ENCODE data around the gene INAFM2. TPM values are rescaled to one million over a fixed set of nuclear protein-coding genes. Genes with fewer than 3 reads are reported as not detected.

INAFM2 gene
- total RNA-seq, 1 experiment from 2014 or later, result 8.8 TPM

DNA sequence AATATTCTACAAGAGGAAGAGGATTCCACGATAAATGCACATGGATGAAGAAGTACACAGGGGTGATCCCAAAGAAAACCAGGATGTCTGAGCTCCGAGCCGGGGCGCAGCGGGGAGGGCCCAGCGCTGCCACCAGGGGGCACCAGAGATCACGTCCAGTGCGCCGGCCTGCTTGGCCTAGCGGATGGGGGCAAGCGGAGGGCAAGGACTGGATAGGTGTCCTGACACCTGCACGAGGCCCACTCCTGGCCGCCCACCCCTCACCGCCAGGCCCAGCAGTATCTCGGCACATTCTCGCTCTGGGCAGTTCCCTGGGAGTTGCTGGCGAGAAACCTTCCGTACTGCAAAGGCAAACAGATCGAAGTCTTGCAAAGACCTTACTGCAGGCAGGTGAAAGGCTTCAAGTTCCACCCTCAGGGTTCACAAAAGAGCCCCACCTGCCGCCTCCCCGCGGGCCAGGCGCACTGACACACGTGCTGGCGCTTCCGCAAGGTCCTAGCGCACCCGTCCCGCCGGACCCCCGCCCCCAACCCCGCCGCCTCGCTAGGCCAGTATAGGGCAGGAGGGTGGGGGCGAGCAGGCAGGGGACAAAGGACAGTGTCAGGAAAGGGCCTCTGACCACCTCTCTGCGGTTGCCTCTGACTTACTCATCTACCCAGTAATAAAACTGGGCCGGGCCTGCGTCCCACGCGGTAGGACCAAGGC is 43.9 kb upstream of the INAFM2 start:
- no peak overlapping the region for H3K4me3 ChIP-seq (replicated peaks in 1 of 2; ENCODE audit: low read depth in 1 of 2, low read length in 2 of 2)
- no peak overlapping the region for H2AFZ ChIP-seq (ENCODE audit: low read depth, low read length, poor library complexity, severe bottlenecking)
- intact Hi-C loops (cut with micrococcal nuclease), result loop anchor here (1.0 to 10.0 kb wide), 3 partner anchors 31 to 495 kb away; partner anchors contain the start of gene FSIP1
- no peak overlapping the region for H3K27ac ChIP-seq (ENCODE audit: low read depth, low read length)
- RAD21 ChIA-PET (ENCODE audit: low non-redundant PET in 1 of 2, low total read pairs in 2 of 2, uncharacterized antibody in 2 of 2, unreplicated experiment in 2 of 2), result interaction anchor here (0.6 to 1.3 kb wide), 7 partner anchors 12 to 143 kb away, joined by 3 to 18 read pairs (median 5); partner anchors contain the start of gene PLCB2 (in 1 of the 2)
- H4K20me1 ChIP-seq (ENCODE audit: insufficient read depth), result no peaks in the 10 kb centered on the region
- CTCF ChIA-PET, result interaction anchor here (0.6 to 5.6 kb wide), 27 partner anchors 9 to 614 kb away, joined by 3 to 134 read pairs (median 5); partner anchors contain the start of genes BAHD1, CCDC9B, INAFM2 and PAK6
- DNase-seq (ENCODE audit: low read depth, low spot score) (no peak), ATAC-seq (peak; percentile 63)
- TF ChIP-seq SRF (IDR thresholded peaks at IDR 0.05; ENCODE audit: low read depth), result no peak
- TF ChIP-seq, protein P1, sequence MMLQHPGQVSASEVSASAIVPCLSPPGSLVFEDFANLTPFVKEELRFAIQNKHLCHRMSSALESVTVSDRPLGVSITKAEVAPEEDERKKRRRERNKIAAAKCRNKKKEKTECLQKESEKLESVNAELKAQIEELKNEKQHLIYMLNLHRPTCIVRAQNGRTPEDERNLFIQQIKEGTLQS (IDR thresholded peaks at IDR 0.05), result no peak
- TF ChIP-seq, protein P2, sequence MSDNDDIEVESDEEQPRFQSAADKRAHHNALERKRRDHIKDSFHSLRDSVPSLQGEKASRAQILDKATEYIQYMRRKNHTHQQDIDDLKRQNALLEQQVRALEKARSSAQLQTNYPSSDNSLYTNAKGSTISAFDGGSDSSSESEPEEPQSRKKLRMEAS (IDR thresholded peaks at IDR 0.05), result no peak
- TF ChIP-seq CBX3 (IDR thresholded peaks at IDR 0.05; ENCODE audit: low read depth), result no peak
- TF ChIP-seq, protein P3, sequence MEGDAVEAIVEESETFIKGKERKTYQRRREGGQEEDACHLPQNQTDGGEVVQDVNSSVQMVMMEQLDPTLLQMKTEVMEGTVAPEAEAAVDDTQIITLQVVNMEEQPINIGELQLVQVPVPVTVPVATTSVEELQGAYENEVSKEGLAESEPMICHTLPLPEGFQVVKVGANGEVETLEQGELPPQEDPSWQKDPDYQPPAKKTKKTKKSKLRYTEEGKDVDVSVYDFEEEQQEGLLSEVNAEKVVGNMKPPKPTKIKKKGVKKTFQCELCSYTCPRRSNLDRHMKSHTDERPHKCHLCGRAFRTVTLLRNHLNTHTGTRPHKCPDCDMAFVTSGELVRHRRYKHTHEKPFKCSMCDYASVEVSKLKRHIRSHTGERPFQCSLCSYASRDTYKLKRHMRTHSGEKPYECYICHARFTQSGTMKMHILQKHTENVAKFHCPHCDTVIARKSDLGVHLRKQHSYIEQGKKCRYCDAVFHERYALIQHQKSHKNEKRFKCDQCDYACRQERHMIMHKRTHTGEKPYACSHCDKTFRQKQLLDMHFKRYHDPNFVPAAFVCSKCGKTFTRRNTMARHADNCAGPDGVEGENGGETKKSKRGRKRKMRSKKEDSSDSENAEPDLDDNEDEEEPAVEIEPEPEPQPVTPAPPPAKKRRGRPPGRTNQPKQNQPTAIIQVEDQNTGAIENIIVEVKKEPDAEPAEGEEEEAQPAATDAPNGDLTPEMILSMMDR (IDR thresholded peaks at IDR 0.05 in 2 of 3, conservative IDR thresholded peaks at IDR 0.05 in 1 of 3; ENCODE audit: borderline replicate concordance in 1 of 3, insufficient read depth in 1 of 3, low read depth in 2 of 3, low read length in 2 of 3), result peak; percentile 92 to 99 (median 99)
- peak; percentile 93 for TF ChIP-seq RAD21 (IDR thresholded peaks at IDR 0.05; ENCODE audit: low read depth)
- TF ChIP-seq EGR1 (IDR thresholded peaks at IDR 0.05; ENCODE audit: low read depth), result no peak
- TF ChIP-seq CEBPB (IDR thresholded peaks at IDR 0.05; ENCODE audit: low read depth), result no peak
- TF ChIP-seq SP1 (IDR thresholded peaks at IDR 0.05; ENCODE audit: low read depth), result no peak
- TF ChIP-seq EZH2 (IDR thresholded peaks at IDR 0.05), result no peak
- TF ChIP-seq JUND (IDR thresholded peaks at IDR 0.05), result no peak
- TF ChIP-seq ZFX (IDR thresholded peaks at IDR 0.05), result no peak
- TF ChIP-seq, protein P4, sequence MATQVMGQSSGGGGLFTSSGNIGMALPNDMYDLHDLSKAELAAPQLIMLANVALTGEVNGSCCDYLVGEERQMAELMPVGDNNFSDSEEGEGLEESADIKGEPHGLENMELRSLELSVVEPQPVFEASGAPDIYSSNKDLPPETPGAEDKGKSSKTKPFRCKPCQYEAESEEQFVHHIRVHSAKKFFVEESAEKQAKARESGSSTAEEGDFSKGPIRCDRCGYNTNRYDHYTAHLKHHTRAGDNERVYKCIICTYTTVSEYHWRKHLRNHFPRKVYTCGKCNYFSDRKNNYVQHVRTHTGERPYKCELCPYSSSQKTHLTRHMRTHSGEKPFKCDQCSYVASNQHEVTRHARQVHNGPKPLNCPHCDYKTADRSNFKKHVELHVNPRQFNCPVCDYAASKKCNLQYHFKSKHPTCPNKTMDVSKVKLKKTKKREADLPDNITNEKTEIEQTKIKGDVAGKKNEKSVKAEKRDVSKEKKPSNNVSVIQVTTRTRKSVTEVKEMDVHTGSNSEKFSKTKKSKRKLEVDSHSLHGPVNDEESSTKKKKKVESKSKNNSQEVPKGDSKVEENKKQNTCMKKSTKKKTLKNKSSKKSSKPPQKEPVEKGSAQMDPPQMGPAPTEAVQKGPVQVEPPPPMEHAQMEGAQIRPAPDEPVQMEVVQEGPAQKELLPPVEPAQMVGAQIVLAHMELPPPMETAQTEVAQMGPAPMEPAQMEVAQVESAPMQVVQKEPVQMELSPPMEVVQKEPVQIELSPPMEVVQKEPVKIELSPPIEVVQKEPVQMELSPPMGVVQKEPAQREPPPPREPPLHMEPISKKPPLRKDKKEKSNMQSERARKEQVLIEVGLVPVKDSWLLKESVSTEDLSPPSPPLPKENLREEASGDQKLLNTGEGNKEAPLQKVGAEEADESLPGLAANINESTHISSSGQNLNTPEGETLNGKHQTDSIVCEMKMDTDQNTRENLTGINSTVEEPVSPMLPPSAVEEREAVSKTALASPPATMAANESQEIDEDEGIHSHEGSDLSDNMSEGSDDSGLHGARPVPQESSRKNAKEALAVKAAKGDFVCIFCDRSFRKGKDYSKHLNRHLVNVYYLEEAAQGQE (IDR thresholded peaks at IDR 0.05; ENCODE audit: low read depth), result no peak
- H3K9ac ChIP-seq (ENCODE audit: low read length), result no peak overlapping the region
- peaks cover 0 to 21% of the 10 kb centered on the region in 2 experiments; a peak in 3 of 4 replicates for H3K4me1 ChIP-seq (ENCODE audit: control insufficient read depth in 1 of 2, insufficient read depth in 2 of 2, low read length in 2 of 2)
- POLR2A ChIA-PET, result interaction anchor here (0.9 to 1.3 kb wide), 5 partner anchors 29 to 61 kb away, joined by 3 to 5 read pairs (median 4); partner anchors contain the start of genes CCDC9B and PLCB2
- no peaks in the 10 kb centered on the region for H3K9me3 ChIP-seq (ENCODE audit: control insufficient read depth in 1 of 2, insufficient read depth in 1 of 2, low read depth in 1 of 2, low read length in 2 of 2)
- H3K27me3 ChIP-seq (ENCODE audit: insufficient read depth, low read length), result no peaks in the 10 kb centered on the region
- no TSS peak for BruUV-seq (replicated peaks)
- no peak overlapping the region for H3K4me2 ChIP-seq (ENCODE audit: low read length)
- H3K79me2 ChIP-seq (ENCODE audit: insufficient read depth, low read length), result no peaks in the 10 kb centered on the region
- no peaks in the 10 kb centered on the region; a peak in 1 of 4 replicates for H3K36me3 ChIP-seq (ENCODE audit: control insufficient read depth in 1 of 2, insufficient read depth in 2 of 2, low read length in 2 of 2)
- no peaks in the 10 kb centered on the region for H3K9me2 ChIP-seq (ENCODE audit: insufficient read depth)

Measured in HCT116 (cell line).